Tibial nerve (tissue), 4 donors: Measurements from ENCODE around the gene SMIM9.

ENCODE experiments used
- EP300 ChIP-seq, 2 donors: sonication (generic); formaldehyde crosslinking; IDR thresholded peaks; one replicate each; pipeline ENCODE4 v1.6.1; 2017; ENCODE audit warnings: antibody characterized with exemption in 2 of 2, mild to moderate bottlenecking in 1 of 2
- TF ChIP-seq, protein P1 (sequence below), 5 experiments: fragments of 200-600 bp in 3 of 5; fragments of 450-650 bp in 2 of 5; sonication (generic) in 3 of 5; IDR thresholded peaks; one replicate each; pipeline ENCODE4 v1.5.1; 2016 to 2019; ENCODE audit warnings: antibody characterized with exemption in 5 of 5, mild to moderate bottlenecking in 3 of 5, moderate library complexity in 2 of 5

- TF ChIP-seq, protein P1, sequence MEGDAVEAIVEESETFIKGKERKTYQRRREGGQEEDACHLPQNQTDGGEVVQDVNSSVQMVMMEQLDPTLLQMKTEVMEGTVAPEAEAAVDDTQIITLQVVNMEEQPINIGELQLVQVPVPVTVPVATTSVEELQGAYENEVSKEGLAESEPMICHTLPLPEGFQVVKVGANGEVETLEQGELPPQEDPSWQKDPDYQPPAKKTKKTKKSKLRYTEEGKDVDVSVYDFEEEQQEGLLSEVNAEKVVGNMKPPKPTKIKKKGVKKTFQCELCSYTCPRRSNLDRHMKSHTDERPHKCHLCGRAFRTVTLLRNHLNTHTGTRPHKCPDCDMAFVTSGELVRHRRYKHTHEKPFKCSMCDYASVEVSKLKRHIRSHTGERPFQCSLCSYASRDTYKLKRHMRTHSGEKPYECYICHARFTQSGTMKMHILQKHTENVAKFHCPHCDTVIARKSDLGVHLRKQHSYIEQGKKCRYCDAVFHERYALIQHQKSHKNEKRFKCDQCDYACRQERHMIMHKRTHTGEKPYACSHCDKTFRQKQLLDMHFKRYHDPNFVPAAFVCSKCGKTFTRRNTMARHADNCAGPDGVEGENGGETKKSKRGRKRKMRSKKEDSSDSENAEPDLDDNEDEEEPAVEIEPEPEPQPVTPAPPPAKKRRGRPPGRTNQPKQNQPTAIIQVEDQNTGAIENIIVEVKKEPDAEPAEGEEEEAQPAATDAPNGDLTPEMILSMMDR (IDR thresholded peaks at IDR 0.05), result no peak
- peak in 1 of 2 donors; percentile 13 for TF ChIP-seq EP300 (IDR thresholded peaks at IDR 0.05)
Observed at GRCh38 chrX:154795016-154795415, 39.4 kb downstream of the SMIM9 start.
